Renal cortical epithelial cell (primary cell): ENCODE data around the gene CCL16. TPM values are rescaled to one million over a fixed set of nuclear protein-coding genes. Genes with fewer than 3 reads are reported as not detected.
"Not testable (repeated sequence)": the region's sequence is repeated elsewhere in the genome, so short reads cannot be mapped to it uniquely, and the experiment has no call there.

Experiments used
- DNase-seq: peaks from one replicate; pipeline ENCODE4 v3.0.0-alpha.2; 2011; ENCODE audit warnings: low read depth
- total RNA-seq: library from RNA; depleted of rRNA; stranded (reverse); fragments of >200 nt; gene quantifications from 2 replicates; pipeline ENCODE4 v1.2.3, GENCODE V29; 2014

Gene CCL16
- total RNA-seq, 1 donor from 2014 or later = not detected

- DNase-seq = not testable (repeated sequence)
Observed at GRCh38 chr17:35938492-35938891, 42.8 kb downstream of the CCL16 start.

DNA sequence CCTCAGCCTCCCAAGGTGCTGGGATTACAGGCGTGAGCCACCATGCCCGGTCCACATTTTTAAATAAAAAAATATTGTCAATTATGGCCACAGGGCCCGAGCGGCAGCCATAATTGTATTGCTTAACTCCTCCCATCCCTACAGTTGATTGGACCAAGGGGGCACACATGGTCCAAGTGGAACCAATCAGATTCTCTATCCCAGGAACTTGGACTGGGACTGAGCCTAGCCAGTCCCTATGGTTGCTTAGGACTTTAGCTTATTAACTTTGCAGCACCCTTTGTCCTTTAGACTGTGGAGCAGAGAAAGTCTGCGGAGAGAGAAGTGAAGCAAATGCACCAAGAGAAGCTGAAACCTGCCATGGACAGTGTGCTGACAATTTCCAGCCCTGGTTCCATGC is 45.2 kb downstream of the CCL16 start:
- no peak for DNase-seq

DNA sequence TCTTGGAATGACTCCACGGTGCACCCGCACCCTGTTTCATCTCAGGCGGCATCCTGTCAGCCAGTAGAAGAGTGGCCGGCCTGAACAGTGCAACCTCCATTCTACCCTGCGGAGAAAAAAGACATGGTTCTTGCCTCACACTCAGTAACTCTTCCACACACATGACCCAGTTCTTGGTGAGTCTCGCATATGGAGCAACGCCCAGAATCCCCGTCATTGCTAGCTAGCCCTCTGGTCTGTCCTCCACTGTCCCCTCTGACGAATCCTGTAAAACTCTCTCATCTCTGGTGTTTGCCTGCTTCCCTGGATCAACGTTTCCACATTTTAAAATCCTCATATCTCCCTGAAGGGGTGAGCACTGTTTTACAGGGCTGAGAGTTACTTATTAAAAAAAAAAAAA is 46.5 kb downstream of the CCL16 start:
- no peak for DNase-seq

DNA sequence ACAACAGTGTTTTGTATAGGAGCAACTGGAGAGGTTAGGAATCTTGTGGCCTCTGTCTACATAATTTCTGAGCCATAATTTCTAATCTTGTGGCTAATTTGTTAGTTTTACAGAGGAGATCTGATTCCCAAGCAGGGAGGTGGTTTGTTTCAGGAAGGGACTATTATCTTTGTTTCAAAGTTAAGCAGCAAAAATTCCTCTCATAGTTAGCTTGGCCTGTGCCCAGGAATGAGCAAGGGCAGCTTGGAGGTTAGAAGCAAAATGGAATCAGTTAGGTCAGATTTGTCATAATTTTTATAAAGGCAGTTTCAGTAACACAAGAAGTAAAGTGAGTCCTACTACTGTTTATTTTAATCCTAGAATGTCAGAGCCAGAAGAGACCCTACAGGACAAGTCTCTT is 48.7 kb downstream of the CCL16 start:
- DNase-seq = no peak

- DNase-seq = no peak
Observed at GRCh38 chr17:35931794-35932425, 49.4 kb downstream of the CCL16 start.

- DNase-seq = peak; percentile 47
Observed at GRCh38 chr17:35930211-35931065, 50.9 kb downstream of the CCL16 start, which contains the start of gene RDM1. TSS of gene RDM1 (minus strand) at chr17:35930773. CDS start at chr17:35930727, 46 bp downstream.

GRCh38 chr17:35927714-35928113 is 53.6 kb downstream of the CCL16 start:
- no peak for DNase-seq

Other genes with a start within 250 kb of the CCL16 start
- gene RASL10B, start 249.9 kb downstream of the CCL16 start, total RNA-seq = under 0.01 and 1.8 TPM in 2 replicates
- 0.05 TPM in 1 of 2 replicates, not detected in the other for gene GAS2L2, start 228.3 kb downstream of the CCL16 start, total RNA-seq
- gene C17orf50, start 220.6 kb downstream of the CCL16 start, total RNA-seq = not detected in 2 replicates
- gene MMP28, start 185.9 kb downstream of the CCL16 start, total RNA-seq = 0.52 and 1.8 TPM in 2 replicates
- 36.8 and 142 TPM in 2 replicates for gene TAF15, start 172.0 kb downstream of the CCL16 start, total RNA-seq
- gene HEATR9, start 112.6 kb downstream of the CCL16 start, total RNA-seq = not detected in 2 replicates
- gene CCL5, start 101.1 kb downstream of the CCL16 start, total RNA-seq = not detected in 2 replicates
- gene RDM1, start 50.7 kb downstream of the CCL16 start, total RNA-seq = 0.20 and 1.6 TPM in 2 replicates
- gene LYZL6, start 37.8 kb downstream of the CCL16 start, total RNA-seq = not detected in 2 replicates
- not detected in 2 replicates for gene CCL14, start 5.2 kb upstream of the CCL16 start, total RNA-seq
- not detected in 2 replicates for gene CCL15, start 20.1 kb upstream of the CCL16 start, total RNA-seq
- not detected in 2 replicates for gene CCL23, start 36.5 kb upstream of the CCL16 start, total RNA-seq
- gene CCL18, start 82.8 kb upstream of the CCL16 start, total RNA-seq = 0.69 TPM in 1 of 2 replicates, not detected in the other
- gene CCL3, start 108.6 kb upstream of the CCL16 start, total RNA-seq = not detected in 2 replicates
- gene CCL4, start 122.3 kb upstream of the CCL16 start, total RNA-seq = not detected in 2 replicates
- 2.3 and 2.6 TPM in 2 replicates for gene TBC1D3B, start 195.1 kb upstream of the CCL16 start, total RNA-seq
- not detected in 2 replicates for gene CCL3L1, start 215.3 kb upstream of the CCL16 start, total RNA-seq
- not detected in 2 replicates for gene CCL4L2, start 229.6 kb upstream of the CCL16 start, total RNA-seq